HG03469 (cell line): Measurements from ENCODE around the gene PCOLCE2.

Experiments used
- ATAC-seq: cut with Tn5 transposase; IDR thresholded peaks from one replicate; pipeline ENCODE4 v1.9.1; 2021; ENCODE audit warnings: mild to moderate bottlenecking, moderate library complexity, moderate number of reproducible peaks; ENCODE audit not compliant: unreplicated experiment

Gene PCOLCE2

DNA sequence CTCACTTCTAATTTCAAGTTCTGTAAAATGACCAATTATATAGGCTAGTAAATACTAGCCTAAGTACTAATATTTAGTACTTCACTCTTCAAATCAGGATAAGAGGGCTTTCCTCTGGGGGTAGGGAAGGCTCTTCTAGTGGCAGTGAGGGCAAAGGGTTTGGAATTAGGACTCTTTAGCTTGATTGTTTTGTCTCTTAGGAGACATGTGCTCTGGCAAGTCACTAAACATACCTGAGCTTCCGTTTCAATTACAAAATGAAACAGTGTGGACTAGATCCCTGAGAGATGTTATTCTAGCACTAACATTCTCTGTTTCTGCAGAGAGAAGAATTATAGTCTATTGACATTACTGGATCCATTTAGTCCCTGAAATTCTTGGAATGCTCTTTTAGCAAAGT lies 71.5 kb downstream of the PCOLCE2 start:
- no peak for ATAC-seq

DNA sequence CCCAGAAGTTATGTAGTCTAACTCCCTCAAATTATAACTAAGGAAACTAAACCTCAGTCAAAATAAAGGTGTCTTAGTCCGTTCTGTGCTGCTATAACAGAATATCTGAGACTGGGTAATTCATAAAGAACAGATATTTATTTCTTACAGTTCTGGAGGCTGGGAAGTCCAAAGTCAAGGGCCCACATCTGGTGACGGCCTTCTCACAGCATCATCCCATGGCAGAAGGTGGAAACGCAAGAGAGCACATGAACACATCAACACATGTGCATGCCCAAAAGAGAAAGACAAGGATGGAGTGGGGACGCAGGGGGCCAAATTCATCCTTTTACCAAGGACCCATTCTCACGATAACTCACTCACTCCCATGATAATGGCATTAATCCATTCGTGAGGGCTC lies 73.1 kb downstream of the PCOLCE2 start:
- ATAC-seq: no peak

DNA sequence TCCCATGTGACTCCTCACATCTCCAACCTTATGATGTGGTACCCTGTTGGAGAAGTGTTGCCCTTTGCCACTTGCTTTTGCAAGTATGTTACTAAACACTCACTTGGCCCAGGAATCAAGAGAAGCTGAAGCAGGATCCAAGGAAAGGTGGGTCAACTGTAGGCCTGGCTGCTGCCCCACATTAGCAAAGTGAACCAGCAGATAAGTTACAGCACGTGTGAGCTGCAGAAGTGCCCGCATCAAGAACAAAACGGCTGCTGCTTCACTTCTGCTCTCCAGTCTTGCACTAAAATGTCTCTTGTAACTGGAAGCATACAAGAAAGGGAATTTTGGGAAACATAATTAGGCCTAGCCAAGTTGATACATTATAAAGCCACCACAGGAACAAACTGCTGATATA lies 79.6 kb downstream of the PCOLCE2 start:
- no peak for ATAC-seq

DNA sequence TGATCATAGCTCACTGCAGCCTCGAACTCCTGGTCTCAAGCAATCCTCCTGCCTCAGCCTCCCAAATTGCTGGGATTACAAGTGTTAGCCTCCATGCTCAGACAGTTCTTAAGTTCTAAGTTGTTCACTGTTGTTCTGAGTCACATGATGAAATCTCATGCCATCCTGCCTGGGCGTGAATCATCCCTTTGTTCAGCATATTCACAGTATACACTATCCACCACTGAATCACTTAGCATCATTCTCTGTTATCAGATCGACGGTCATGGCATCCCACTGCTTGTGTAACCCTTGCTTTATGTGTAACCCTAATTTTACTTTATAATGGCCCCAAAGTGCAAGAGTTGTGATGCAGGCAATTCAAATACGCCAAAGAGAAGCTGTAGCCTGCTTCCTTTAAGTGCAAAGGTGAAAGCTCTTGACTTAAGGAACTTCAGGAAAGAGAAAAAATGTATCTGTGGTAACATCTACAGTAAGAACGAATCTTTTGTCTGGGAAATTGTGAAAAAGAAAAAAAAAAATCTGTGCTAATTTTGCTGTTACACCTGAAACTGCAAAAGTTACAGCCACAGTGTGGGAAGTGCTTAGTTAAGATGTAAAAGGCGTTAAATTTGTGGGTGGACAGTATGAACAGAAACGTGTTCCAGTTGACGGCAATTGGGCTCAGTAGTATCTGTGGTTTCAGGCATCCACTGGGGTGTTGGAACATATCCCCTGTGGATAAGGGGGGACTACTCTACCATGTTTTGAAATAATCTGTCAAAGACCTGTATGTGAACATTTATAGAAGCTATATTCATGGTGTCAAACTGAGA lies 80.6 kb downstream of the PCOLCE2 start:
- no peak for ATAC-seq

DNA sequence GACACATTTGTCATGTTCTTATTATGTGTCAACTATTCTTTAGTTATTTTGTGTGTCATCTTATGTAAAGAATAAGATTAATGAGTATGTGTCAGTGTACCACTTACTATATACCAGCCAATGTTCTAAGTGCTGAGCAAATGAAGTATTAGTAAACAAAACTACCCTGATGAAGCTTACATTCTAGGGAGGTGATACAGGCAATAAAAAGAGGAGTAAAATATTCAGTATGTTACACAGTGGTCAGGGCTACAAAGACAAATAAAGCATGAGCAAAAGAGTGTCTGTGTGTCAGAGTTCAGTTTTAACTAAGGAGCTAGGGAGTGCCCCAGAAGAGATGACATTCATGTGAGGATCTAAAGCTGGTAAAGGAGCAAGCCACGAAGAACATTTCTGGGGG lies 86.0 kb downstream of the PCOLCE2 start:
- no peak for ATAC-seq

DNA sequence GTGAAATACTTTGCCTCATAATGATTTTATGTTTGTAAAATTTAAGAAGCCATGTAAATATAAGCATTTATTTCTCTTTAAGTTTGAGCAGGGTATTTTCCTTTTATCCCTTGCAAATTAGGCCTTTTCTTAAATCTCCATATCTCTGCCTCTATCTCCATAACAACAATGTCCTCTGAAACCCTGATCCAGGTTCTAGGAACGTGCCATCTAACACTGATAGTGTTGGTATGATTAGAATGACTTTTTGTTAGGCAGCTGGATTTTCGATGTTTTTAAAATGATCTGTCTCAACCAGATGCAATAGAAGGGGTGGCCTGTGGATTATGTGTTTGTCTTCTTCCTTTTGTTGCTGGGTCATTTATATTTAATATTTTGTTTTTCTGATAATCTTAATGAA lies 87.1 kb downstream of the PCOLCE2 start:
- ATAC-seq: no peak

DNA sequence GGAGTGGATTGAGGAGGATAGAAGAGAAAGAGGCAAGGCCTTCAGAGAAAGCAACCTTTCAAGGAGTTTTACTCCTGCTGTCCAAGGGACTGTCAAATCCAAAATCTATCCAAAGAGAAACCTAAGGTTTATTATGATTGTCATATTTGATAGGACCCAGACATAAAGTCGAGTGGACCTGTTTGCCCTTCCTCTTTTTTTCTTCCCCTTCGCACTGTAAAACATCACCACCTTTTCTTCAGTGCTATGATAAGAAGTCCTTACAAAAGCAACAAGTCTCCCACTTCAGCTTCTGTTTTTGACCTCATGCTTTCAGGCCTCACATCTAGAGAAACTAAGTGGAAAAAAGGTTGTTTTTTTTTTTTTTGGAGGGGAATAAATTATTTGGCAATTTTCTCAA lies 92.1 kb downstream of the PCOLCE2 start:
- no peak for ATAC-seq

DNA sequence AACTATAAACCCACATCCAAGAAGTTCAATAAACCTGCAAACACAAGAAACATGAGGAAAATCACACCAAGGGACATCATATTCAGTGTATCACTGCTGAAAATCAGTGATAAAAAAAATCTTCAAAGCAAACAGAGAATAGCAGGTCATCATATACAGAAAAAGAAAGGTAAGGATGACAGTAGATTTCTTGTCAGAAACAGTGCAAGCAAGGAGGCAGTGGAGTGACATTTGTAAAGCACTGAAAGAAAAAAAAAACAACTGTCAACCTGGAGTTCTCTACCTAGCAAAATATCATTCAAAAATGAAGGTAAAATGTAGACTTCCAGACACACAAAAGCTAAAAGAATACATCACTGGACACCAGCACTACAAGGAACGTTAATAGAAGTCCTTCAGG lies 93.6 kb downstream of the PCOLCE2 start:
- no peak for ATAC-seq

DNA sequence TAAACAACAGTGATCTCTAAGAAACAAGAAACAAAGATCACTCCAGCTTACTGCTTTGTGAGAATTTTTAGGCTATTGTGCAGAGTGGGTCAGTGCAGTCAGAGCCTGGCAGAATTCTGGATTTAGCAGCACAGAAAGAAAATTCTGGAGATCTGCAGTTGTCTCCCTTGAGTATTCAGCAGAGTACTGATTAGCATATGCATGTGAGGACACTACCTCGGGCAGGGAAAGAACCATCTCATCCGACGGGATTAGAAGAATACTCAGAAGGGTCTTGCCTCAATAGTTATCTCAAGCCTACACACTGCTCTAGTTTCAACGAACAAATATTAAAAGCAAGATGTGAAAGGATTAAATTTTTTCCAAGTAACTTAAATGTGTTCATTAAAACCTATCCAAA lies 94.4 kb downstream of the PCOLCE2 start:
- no peak for ATAC-seq

DNA sequence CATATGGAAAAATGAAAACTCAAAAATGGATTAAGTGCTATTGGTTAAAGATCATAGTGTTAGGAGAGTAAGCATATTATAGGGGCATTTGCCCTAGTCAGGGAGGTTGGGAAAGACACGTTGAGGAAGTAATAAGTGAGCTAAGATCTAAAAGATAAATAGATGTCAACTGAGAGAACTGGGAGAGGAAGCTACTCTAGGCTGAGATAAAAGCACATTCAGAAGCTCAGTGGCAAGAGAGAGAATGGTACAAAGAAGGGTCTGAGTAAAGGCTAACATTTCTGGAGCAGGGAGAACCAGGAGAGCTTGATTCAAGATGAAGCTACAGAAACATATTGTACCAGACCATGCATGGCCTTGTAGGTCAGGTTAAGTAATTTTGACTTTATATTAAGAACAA lies 101.2 kb downstream of the PCOLCE2 start:
- no peak for ATAC-seq

DNA sequence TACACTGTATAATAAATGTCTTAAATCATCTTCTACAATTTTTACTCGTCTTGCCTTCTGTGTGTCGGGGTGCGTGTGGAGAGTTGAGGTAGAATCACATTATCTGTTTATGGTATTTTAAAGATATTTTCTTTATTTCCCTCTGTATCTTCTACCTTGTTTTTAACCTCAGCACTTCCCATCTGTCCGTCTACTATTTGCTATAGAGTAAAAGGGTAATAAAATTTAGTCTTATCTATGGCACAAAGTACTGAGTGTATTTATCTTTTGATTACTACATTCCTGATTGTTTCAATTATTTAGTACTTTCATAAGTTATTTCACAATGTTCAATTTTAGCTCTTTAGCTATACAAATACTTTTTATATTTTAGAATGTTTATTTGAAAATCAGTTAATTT lies 102.9 kb downstream of the PCOLCE2 start:
- ATAC-seq: no peak

DNA sequence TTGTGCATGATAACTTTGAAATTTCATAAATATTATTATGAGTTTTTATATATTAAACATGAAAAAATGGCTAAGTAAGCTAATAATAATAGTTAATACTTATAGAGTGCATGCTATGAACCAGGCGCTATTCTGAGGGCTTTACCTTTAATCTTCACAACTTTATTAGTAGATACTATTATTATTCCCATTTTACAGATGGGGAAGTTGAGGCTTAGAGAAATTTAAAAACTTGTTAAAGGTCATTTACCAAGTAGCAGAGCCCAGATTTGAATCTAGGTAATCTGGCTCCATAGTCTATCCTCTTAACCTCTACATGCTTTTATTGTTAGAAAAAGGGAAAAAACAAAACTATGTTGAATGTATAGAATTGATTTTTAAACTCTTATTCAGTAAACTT lies 104.7 kb downstream of the PCOLCE2 start:
- ATAC-seq: no peak

DNA sequence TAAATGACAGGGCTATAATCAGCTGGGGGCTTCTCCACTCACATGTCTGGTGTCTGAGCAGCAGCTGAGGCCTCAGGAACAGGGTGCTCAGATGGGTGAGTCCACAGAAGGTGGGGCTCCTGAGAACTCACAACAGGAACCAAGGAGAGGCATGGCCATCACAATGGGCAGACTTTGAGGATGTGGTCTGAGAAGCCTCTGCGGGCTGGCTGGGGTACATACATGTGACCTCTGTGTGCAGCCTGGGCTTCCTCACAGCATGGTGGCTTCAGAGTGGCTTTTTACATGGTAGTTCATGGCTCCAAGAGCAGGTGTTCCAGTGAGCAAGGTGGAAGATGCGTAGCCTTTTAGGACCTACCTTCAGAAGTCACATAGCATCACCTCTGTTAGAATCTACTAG lies 106.3 kb downstream of the PCOLCE2 start:
- no peak for ATAC-seq

DNA sequence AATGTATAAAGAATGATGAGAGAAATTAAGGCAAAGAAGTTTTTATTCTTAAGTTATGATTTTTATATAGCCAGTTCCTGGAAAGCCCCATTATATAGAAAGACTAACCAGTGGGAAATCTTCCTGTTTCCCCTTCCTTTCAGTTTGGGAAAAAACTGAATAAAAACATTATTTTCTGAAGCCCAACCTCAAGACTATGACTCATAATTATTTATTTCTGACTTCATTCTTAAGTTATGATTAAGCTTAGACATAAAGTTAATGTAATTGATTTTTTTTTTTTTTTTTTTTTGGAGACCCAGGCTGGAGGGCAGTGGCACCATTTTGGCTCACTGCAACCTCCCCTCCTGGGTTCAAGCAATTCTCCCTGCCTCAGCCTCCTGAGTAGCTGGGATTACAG lies 109.3 kb downstream of the PCOLCE2 start:
- no peak for ATAC-seq

DNA sequence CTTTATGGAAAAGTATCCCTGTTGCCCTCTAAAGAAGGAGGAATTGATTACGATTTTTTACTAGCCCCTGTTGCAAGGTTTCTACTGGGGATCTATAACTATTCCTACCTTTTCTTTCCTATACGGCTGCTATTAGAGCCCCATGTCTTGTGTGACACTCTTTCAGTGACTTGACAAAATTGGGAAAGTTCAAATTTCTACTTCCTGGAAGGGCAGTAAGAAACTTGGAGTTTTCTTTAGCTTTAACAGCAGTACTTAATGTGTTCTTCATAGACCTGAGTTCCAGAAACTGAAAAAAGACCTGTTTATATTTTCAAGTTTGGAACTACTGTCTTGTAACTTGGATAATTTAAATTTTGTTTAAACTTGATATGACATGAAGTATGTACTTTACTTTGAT lies 110.3 kb downstream of the PCOLCE2 start:
- ATAC-seq: no peak

DNA sequence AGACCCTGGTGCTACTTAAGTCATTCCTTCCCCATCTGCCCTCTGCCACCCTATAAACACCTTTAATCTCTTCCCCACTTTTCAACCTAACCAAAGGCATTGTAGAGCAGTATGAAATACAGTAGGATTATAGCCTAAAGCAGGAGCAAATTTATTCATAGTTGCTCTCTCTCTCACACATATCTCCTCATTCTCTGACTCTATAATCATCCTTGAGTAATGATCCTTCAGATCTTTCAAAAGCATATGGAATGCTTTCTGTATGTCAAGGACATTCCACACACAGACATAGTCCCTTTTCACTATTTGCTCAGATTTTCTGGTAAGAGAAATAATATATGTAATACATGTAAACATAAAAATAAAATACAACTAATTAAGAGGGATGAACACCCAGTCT lies 111.0 kb downstream of the PCOLCE2 start:
- no peak for ATAC-seq

DNA sequence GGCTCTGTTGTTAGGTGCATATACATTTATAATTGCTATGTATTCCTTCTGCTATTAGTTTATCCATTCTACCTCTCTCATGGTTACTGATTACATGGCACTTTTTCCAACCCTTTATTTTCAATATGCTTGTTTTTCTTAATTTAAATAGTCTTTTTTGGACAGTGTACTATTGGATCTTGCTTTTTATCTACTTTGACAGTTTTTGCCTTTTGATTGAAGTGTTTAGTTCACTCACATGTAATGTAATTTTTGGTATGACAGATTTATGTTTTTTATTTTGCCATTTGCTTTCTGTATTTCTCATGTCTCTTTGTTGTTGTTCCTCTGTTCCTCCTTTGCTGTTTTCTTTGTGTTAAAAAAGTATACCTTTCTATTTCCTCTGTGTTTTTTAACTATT lies 120.5 kb downstream of the PCOLCE2 start:
- no peak for ATAC-seq
